HG02571 (cell line): Measurements from ENCODE around the gene ULK4.
"Not testable (repeated sequence)": the region's sequence is repeated elsewhere in the genome, so short reads cannot be mapped to it uniquely, and the experiment has no call there.

Experiments
- ATAC-seq: cut with Tn5 transposase; IDR thresholded peaks from one replicate; pipeline ENCODE4 v1.9.1; 2021; ENCODE audit warnings: mild to moderate bottlenecking, moderate library complexity; ENCODE audit not compliant: unreplicated experiment

The ULK4 gene

GRCh38 chr3:41284934-41285333 lies 677.0 kb downstream of the ULK4 start:
- ATAC-seq = not testable (repeated sequence)

DNA sequence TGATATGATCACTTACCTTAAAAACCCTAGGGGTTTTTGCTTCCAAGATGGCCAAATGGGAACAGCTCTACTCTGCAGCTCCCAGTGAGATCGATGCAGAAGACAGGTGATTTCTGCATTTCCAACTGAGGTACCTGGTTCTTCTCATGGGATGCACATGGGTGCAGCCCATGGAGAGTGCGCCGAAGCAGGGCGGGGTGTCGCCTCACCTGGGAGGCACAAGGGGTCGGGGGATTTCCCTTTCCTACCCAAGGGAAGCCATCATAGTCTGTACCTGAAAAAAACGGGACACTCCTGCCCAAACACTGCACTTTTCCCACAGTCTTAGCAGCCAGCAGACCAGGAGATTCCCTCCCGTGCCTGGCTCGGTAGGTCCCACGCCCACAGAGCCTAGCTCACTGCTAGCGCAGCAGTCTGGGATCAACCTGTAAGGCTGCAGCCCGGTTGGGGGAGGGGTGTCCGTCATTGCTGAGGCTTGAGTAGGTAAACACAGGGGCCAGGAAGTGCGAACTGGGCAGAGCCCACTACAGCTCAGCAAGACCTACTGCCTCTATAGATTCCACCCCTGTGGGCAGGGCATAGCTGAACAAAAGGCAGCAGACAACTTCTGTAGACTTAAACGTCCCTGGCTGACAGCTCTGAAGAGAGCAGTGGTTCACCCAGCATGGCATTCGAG lies 684.0 kb downstream of the ULK4 start:
- no peak for ATAC-seq

DNA sequence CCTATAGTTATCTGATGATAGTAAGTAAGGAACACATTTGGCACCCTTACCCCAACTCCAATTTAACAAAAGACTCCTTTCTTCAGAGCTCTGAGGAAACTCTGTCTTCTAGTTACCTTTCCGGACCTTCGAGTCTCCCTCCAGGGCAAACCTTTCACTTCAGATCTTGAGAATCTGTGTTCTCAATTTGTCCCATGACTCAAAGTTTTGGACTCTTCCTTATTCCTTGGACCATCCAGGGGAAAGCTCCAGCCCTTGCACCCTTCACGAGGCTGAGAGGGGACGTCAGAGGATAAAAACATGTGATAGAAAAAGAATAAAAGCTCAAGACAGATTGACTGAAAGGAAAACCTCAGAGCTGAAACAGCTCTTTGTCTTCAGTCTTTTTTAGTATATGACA lies 685.7 kb downstream of the ULK4 start:
- ATAC-seq = no peak

DNA sequence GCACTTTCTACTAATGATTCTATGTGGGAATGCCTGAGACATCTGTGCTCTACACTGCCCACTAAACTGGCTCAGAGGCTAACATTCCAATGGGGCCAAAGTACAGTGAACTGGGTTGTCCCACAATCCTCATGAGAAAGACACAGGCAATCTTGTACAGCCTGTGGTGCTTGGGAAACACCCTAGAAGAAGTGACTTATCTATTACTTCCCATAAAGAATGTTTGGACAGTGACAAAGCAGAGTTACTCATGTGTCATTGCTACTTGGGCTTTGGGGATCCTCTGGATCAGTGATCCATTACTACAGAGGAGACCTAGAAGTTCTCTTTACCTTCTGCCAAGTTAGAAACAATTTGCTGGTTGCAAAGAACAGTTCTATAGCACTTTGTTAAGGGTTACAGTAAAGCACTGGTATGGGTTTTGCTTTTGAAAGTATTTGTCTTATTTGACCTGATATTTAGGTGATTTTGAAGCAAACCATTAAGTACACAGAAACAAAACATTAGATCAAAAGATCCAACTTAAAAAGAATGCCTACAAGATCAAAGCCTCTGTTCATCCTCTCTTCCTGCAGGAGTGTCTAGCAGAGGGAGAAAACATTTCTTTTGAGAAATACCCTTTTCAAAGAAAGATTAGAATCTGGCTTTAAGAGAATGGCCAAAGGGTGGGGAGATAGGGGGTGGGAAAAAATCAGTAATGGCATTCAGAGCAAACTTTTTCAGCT lies 686.8 kb downstream of the ULK4 start:
- ATAC-seq = no peak

GRCh38 chr3:41272667-41273066 lies 689.2 kb downstream of the ULK4 start:
- no peak for ATAC-seq

GRCh38 chr3:41267975-41268640 lies 693.8 kb downstream of the ULK4 start:
- ATAC-seq = no peak

DNA sequence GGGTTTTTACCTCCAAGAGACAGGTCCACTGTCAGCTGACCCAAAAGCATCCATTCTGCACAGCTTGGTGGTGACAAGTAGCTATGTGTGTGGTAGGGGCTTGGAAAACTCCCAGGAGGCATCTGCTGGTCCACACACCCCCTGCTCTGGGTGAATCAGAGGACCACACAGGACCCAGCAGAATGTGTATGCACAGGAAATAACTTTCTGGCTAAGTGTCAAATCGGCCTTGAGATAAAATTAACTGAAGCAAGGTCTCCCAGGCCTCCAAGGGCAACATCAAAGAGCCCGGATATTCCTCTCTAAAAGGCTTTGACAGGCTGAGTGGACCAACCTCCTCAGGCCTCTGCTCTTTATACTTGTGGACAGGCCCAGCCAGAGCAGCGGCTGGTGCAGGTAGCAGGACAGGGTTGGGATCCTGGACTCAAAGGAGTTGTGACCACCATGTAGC lies 696.1 kb downstream of the ULK4 start:
- ATAC-seq = no peak

- ATAC-seq = no peak
Observed at GRCh38 chr3:41265011-41265545, 696.8 kb downstream of the ULK4 start.

- ATAC-seq = no peak
Observed at GRCh38 chr3:41260063-41260450, 701.8 kb downstream of the ULK4 start.

DNA sequence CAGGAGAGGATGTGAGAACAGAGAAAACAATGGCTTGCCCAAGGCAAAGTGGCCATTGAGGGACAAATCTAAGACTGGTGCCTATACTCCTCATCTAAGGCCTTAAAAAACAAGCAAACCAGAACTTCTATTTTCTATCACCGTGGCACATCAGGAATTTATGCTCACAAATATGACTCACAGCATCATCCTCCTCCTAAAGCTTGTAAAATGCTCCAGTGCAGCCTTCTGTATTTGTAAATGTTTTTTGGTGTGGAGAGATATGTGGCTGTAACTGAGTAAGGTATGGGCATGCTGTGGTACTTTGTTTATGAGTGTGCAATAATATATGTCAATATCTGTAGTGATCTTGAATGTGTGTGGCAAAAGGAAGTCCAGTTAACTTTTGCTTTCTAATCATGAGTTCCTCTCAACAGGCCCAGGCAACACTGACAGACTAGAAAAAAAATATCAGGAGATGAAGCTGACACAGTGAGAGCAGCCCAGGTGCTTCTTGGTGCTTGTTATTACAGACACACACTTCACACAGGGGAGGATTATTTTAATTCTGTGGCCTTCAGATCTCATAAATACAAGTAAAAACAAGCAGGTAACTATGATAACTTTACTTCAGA lies 702.3 kb downstream of the ULK4 start:
- ATAC-seq = no peak

- no peak for ATAC-seq
Observed at GRCh38 chr3:41258239-41258800, 703.6 kb downstream of the ULK4 start.

- no peak for ATAC-seq
Observed at GRCh38 chr3:41251593-41251992, 710.3 kb downstream of the ULK4 start.

DNA sequence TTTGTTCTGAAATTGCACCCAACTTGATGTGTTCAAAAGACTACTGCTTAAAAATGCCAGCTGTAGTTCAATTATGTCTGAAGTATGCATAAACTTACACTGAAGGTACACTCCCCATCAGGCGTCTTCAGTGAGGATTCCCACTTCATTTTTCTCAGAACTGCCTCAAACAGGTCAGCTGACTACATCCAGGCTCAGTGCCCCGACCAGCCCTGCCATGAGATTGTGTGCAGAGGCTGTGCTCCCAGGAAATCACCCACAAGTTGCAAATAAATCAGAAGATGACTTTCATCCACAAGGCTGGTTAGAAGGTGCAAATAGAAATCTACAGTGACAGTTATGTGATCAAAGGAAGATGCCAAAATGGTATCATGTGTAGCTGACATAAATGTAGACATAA lies 711.1 kb downstream of the ULK4 start:
- no peak for ATAC-seq

GRCh38 chr3:41249318-41249717 lies 712.6 kb downstream of the ULK4 start:
- ATAC-seq = no peak

- ATAC-seq = no peak
Observed at GRCh38 chr3:41248525-41248924, 713.4 kb downstream of the ULK4 start.

DNA sequence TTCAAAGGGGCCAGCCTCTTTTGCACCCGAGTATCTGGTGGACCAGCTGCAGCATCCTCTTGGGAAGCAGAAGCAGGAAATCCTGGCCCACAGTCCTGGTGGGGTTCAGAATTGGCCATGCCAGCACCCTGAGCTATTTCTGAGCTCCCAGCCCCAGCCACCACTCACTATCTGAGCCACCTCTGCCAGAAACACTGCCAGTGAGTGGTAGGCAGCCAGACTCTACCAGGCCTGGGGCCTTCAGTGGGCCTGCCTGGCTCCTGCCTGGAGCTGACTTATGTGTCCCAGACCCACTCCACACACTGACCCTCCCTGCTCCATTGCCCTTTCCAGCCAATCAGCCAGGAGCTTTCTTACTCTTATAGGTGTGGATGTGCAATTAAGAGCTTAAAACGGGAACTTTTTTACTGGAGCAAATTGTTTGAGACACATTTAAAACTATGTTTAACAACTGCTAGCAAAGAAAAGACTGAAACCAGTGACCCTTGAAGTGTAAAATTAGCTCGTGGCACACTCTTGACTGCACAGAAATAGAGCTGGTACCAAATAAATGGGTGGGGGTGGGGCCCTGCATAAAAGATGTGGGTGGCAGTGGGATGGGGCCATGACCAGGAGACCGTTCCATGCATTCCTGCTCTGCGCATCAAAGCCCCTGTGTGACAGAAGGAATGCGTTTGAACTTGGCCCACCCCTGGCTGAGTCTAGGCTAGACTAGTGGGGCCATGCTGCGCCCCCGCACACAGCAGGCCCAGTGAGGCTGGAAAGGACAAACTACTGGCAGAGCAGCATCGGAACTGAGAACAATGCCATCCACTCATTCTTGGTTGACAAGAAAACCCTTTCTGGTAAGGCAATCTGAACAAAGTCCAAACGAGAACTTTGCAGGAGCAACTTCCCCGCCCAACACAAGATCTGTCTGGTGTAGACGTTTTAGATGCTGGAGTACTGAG lies 714.6 kb downstream of the ULK4 start:
- no peak for ATAC-seq

- no peak for ATAC-seq
Observed at GRCh38 chr3:41244620-41245336, 717.1 kb downstream of the ULK4 start.

GRCh38 chr3:41243183-41243582 lies 718.7 kb downstream of the ULK4 start:
- no peak for ATAC-seq
